GM12878 (cell line): Measurements from ENCODE around the gene BAZ2B. TPM values are rescaled to one million over a fixed set of nuclear protein-coding genes. Genes with fewer than 3 reads are reported as not detected.

Experiments
- ATAC-seq: fragments of 200-7000 bp; cut with Tn5 transposase; 3 replicates; pipeline ENCODE4 v1.9.1; 2020; ENCODE audit warnings: mild to moderate bottlenecking, moderate library complexity
- BruUV-seq: library from RNA; stranded (reverse); fragments of 400-500 nt; replicated peaks from 2 replicates; lab custom pipeline; 2021; lab: Mats Ljungman, UMichigan
- CTCF ChIA-PET: fragments of 300-600 bp; sonication (Branson Sonifier 250); formaldehyde crosslinking; extraction: SDS; loops from one replicate; lab custom pipeline; 2021; ENCODE audit warnings: inconsistent platforms; lab: Yijun Ruan, JAX
- POLR2A ChIA-PET: fragments of 350-600 bp; formaldehyde crosslinking; extraction: SDS; loops from one replicate; lab custom pipeline; 2021; ENCODE audit warnings: inconsistent platforms; lab: Charles Lee
- RAD21 ChIA-PET: fragments of 300-600 bp; sonication (Branson Sonifier 250); formaldehyde crosslinking; loops from one replicate; lab custom pipeline; 2023; ENCODE audit warnings: antibody characterized with exemption; ENCODE audit not compliant: unreplicated experiment; lab: Charles Lee
- SMC1A ChIA-PET: fragments of 300-600 bp; sonication (Branson Sonifier 250); formaldehyde crosslinking; loops from one replicate; lab custom pipeline; 2023; ENCODE audit not compliant: unreplicated experiment, uncharacterized antibody; lab: Charles Lee
- DNase-seq: peaks from one replicate; pipeline ENCODE4 v3.0.0-alpha.2; 2011; ENCODE audit warnings: low read depth, low spot score
- FAIRE-seq: peaks from 3 replicates; lab custom pipeline; 2011; peaks lifted over from hg19 to GRCh38; lab: Jason Lieb, UNC
- H2AFZ ChIP-seq: 2 replicates; pipeline ENCODE4 v1.6.0; 2011; ENCODE audit warnings: low read depth, low read length, control low read depth; ENCODE audit not compliant: control insufficient read depth
- H3K27ac ChIP-seq: 2 replicates; pipeline ENCODE4 v1.5.1; 2011; ENCODE audit warnings: control low read depth; ENCODE audit not compliant: control insufficient read depth, insufficient read depth
- H3K27me3 ChIP-seq, 2 experiments: replicated peaks in 1 of 2; 2 replicates each; pipeline versions ENCODE4 v1.6.0 to v1.6.1; 2011; ENCODE audit warnings: low read length in 1 of 2; ENCODE audit not compliant: control insufficient read depth in 2 of 2, insufficient read depth in 2 of 2
- H3K36me3 ChIP-seq, 2 experiments: 2 replicates each; pipeline ENCODE4 v1.5.1; 2011; ENCODE audit warnings: low read length in 1 of 2; ENCODE audit not compliant: control insufficient read depth in 2 of 2, insufficient read depth in 2 of 2
- H3K4me1 ChIP-seq: 2 replicates; pipeline ENCODE4 v1.6.1; 2011; ENCODE audit warnings: mild to moderate bottlenecking, low read length, moderate library complexity, mixed read lengths; ENCODE audit not compliant: control insufficient read depth, insufficient read depth
- H3K4me2 ChIP-seq: 2 replicates; pipeline ENCODE4 v1.6.0; 2011; ENCODE audit warnings: control low read depth; ENCODE audit not compliant: control insufficient read depth, insufficient read depth
- H3K4me3 ChIP-seq: fragments of 200-600 bp; sonication (generic); 2 replicates; pipeline ENCODE4 v1.5.1; 2016
- H3K79me2 ChIP-seq: 2 replicates; pipeline ENCODE4 v1.6.0; 2011; ENCODE audit warnings: low read length; ENCODE audit not compliant: control insufficient read depth, insufficient read depth
- H3K9ac ChIP-seq: 2 replicates; pipeline ENCODE4 v1.8.0; 2011; ENCODE audit warnings: low read length, control low read depth, mixed read lengths; ENCODE audit not compliant: control insufficient read depth, insufficient read depth
- H3K9me3 ChIP-seq: replicated peaks from 3 replicates; pipeline ENCODE4 v1.5.1; 2011; ENCODE audit warnings: mild to moderate bottlenecking, low read length; ENCODE audit not compliant: control insufficient read depth, insufficient read depth
- H4K20me1 ChIP-seq: 2 replicates; pipeline ENCODE4 v1.6.0; 2011; ENCODE audit not compliant: control insufficient read depth, insufficient read depth
- REST ChIP-seq: IDR thresholded peaks from 2 replicates; pipeline ENCODE4 v1.6.1; 2012; ENCODE audit warnings: mild to moderate bottlenecking, low read depth, low read length
- ZBTB33 ChIP-seq: fragments of 450-650 bp; IDR thresholded peaks from 2 replicates; pipeline ENCODE4 v1.6.1; 2017; ENCODE audit warnings: mild to moderate bottlenecking
- whole genome bisulfite sequencing: methylation state at CpG from one replicate; pipeline ENCODE4 v1.1.6; 2016; ENCODE audit warnings: low lambda C conversion rate; ENCODE audit not compliant: insufficient replicate concordance, insufficient coverage; ENCODE audit errors: missing lambda C conversion rate; 5-methylcytosine and 5-hydroxymethylcytosine counted together
- in situ Hi-C: fragments of 300-500 bp; cut with MboI; formaldehyde crosslinking; loops from 9 replicates; pipeline ENCODE4 v1.14.3; 2018; ENCODE audit warnings: mixed read lengths
- intact Hi-C: fragments of 100-400 bp; cut with micrococcal nuclease; formaldehyde crosslinking; loops from one replicate; pipeline ENCODE4 v1.14.2; 2022; ENCODE audit not compliant: unreplicated experiment
- polyA plus RNA-seq, 11 experiments: library from polyadenylated mRNA; depleted of rRNA in 4 of 11; unstranded in 6 of 11; stranded (reverse) in 5 of 11; fragments of >200 nt; fragmentation: Nextera tagmentation in 4 of 11; fragmentation: Illumina TruSeq in 1 of 11; extraction: Ambion mirVana in 4 of 11; extraction: Trizol in 1 of 11; gene quantifications; 1 replicate in 1 of 11; 2 replicates in 10 of 11; pipeline versions ENCODE4 v1.2.1 to v1.2.3, GENCODE V29; 2011 to 2016; ENCODE audit warnings: inconsistent platforms in 2 of 11, missing spikeins in 2 of 11, low read depth in 1 of 11
- total RNA-seq, 4 experiments: library from RNA; depleted of rRNA in 3 of 4; stranded (reverse); fragments of >200 nt in 3 of 4; fragmentation: Illumina TruSeq in 1 of 4; extraction: Trizol in 1 of 4; gene quantifications; 2 replicates each; pipeline versions ENCODE4 v1.2.1 to v1.2.3, GENCODE V29; 2013 to 2021

BAZ2B gene
- total and polyA plus RNA-seq, 10 of the 15 experiments (the other 5 are each of a cell fraction or from before 2014, with no cell fraction given): 8.8 to 49.7 (median 24.7) TPM

- in situ Hi-C loops (no loop called here), intact Hi-C loops (no loop called here)
- CTCF ChIA-PET: interaction anchor here (0.8 to 1.2 kb wide), 4 partner anchors 49 to 639 kb away, joined by 3 read pairs; partner anchors contain the start of gene MARCHF7
- H4K20me1 ChIP-seq: no peaks in the 10 kb centered on the region
- no peaks in the 10 kb centered on the region for H3K36me3 ChIP-seq
- H3K27ac ChIP-seq: no peak overlapping the region
- SMC1A ChIA-PET: no interaction called here
- peaks cover 4% of the 10 kb centered on the region; the same call in 2 of the 3 replicates for H3K9me3 ChIP-seq
- DNase-seq: no peak
- H2AFZ ChIP-seq: no peak overlapping the region
- BruUV-seq: no TSS peak
- H3K4me1 ChIP-seq: peaks cover 10% of the 10 kb centered on the region
- RAD21 ChIA-PET: interaction anchor here (0.9 to 1.3 kb wide), 2 partner anchors 34 to 684 kb away, joined by 3 to 4 read pairs; no protein-coding TSS in a partner anchor
- no peak for FAIRE-seq
- H3K9ac ChIP-seq: no peak overlapping the region
- no peak for TF ChIP-seq REST
- TF ChIP-seq ZBTB33: 0 out of 2 replicates have a peak, but pooled peaks have one; percentile 28
- H3K27me3 ChIP-seq: no peaks in the 10 kb centered on the region
- peaks cover 10% of the 10 kb centered on the region for H3K79me2 ChIP-seq
- ATAC-seq: no peak
- no peak overlapping the region for H3K4me3 ChIP-seq
- WGBS: 89% methylated on average over 5 of the region's 6 CpGs
- no peak overlapping the region; the same call in 1 of the 2 replicates for H3K4me2 ChIP-seq
- POLR2A ChIA-PET: no interaction called here
These were observed 332.8 kb downstream of the BAZ2B start for GRCh38 chr2:159283529-159283928.
